ENCODE measurements around the gene GTSE1.

GRCh38 chr22:46371623-46372226 lies 75.1 kb downstream of the GTSE1 start:
- TF ChIP-seq CTCF (IDR thresholded peaks at IDR 0.05) (no peak), EP300 (IDR thresholded peaks at IDR 0.05) (no peak), POLR2A (IDR thresholded peaks at IDR 0.05) (no peak)

Measured in gastroesophageal sphincter (tissue), 3 donors.